ENCODE results near the gene KHNYN.
A peak's percentile ranks its signal among the peaks of the same experiment; 100 is the strongest.
"Not testable (repeated sequence)": the region's sequence is repeated elsewhere in the genome, so short reads cannot be mapped to it uniquely, and the experiment has no call there.

KHNYN gene

GRCh38 chr14:24429395-24430142 is at the start of gene KHNYN, which contains the start of gene CBLN3:
Gene KHNYN (plus strand): TSS chr14:24429954. CDS start chr14:24430731, 777 bp downstream.
Gene CBLN3 (minus strand): TSS chr14:24429668. CDS start chr14:24429054, 614 bp downstream.
- peak; percentile 78 to 84 for DNase-seq (ENCODE audit: low read depth in 1 of 2, low spot score in 1 of 2)

- no peak for DNase-seq (ENCODE audit: low read depth in 1 of 2, low spot score in 1 of 2)
Observed at GRCh38 chr14:24381363-24382063, 48.2 kb upstream of the KHNYN start.

GRCh38 chr14:24382064-24382371 is 47.7 kb upstream of the KHNYN start:
- no peak for DNase-seq (ENCODE audit: low read depth in 1 of 2, low spot score in 1 of 2)

GRCh38 chr14:24384169-24384568 is 45.6 kb upstream of the KHNYN start:
- DNase-seq (ENCODE audit: low read depth in 1 of 2, low spot score in 1 of 2), result no peak

- DNase-seq (ENCODE audit: low read depth in 1 of 2, low spot score in 1 of 2), result no peak
Observed at GRCh38 chr14:24385524-24385923, 44.2 kb upstream of the KHNYN start.

GRCh38 chr14:24387009-24387345 is 42.8 kb upstream of the KHNYN start:
- DNase-seq (ENCODE audit: low read depth in 1 of 2, low spot score in 1 of 2), result no peak

- not testable (repeated sequence) for DNase-seq (ENCODE audit: low read depth in 1 of 2, low spot score in 1 of 2)
Observed at GRCh38 chr14:24387579-24387978, 42.2 kb upstream of the KHNYN start.

- DNase-seq (ENCODE audit: low read depth in 1 of 2, low spot score in 1 of 2), result no peak
Observed at GRCh38 chr14:24388474-24389179, 41.1 kb upstream of the KHNYN start.

GRCh38 chr14:24389226-24389848 is 40.4 kb upstream of the KHNYN start:
- no peak for DNase-seq (ENCODE audit: low read depth in 1 of 2, low spot score in 1 of 2)

- no peak for DNase-seq (ENCODE audit: low read depth in 1 of 2, low spot score in 1 of 2)
Observed at GRCh38 chr14:24390701-24391468, 38.9 kb upstream of the KHNYN start.

- DNase-seq (ENCODE audit: low read depth in 1 of 2, low spot score in 1 of 2), result no peak
Observed at GRCh38 chr14:24392325-24393091, 37.2 kb upstream of the KHNYN start.

- DNase-seq (ENCODE audit: low read depth in 1 of 2, low spot score in 1 of 2), result no peak
Observed at GRCh38 chr14:24394275-24394674, 35.5 kb upstream of the KHNYN start.

- DNase-seq (ENCODE audit: low read depth in 1 of 2, low spot score in 1 of 2), result no peak
Observed at GRCh38 chr14:24395609-24396582, 33.9 kb upstream of the KHNYN start.

GRCh38 chr14:24397639-24398292 is 32.0 kb upstream of the KHNYN start:
- no peak for DNase-seq (ENCODE audit: low read depth in 1 of 2, low spot score in 1 of 2)

- DNase-seq (ENCODE audit: low read depth in 1 of 2, low spot score in 1 of 2), result no peak
Observed at GRCh38 chr14:24398293-24398652, 31.5 kb upstream of the KHNYN start.

GRCh38 chr14:24398653-24399446 is 30.9 kb upstream of the KHNYN start, which contains the start of gene NYNRIN:
Gene NYNRIN (plus strand): TSS chr14:24399003. CDS start chr14:24399247, 244 bp downstream.
- DNase-seq (ENCODE audit: low read depth in 1 of 2, low spot score in 1 of 2), result no peak

- no peak for DNase-seq (ENCODE audit: low read depth in 1 of 2, low spot score in 1 of 2)
Observed at GRCh38 chr14:24399447-24399822, 30.3 kb upstream of the KHNYN start.
